GM12892 (cell line): Measurements from ENCODE around the gene NIPSNAP3A.

Source experiments
- DNase-seq: peaks from one replicate; pipeline ENCODE4 v3.0.0; 2011; ENCODE audit not compliant: insufficient read length
- FAIRE-seq: peaks from 2 replicates; lab custom pipeline; 2011; peaks lifted over from hg19 to GRCh38; lab: Jason Lieb, UNC
- POLR2A ChIP-seq: IDR thresholded peaks from 2 replicates; pipeline ENCODE4 v1.6.1; 2011; ENCODE audit warnings: low read depth, low read length, control low read depth
- POLR2AphosphoS5 ChIP-seq: IDR thresholded peaks from 2 replicates; pipeline ENCODE4 v1.6.1; 2011; ENCODE audit warnings: low read depth, low read length, control low read depth
- TAF1 ChIP-seq: IDR thresholded peaks from 2 replicates; pipeline ENCODE4 v1.6.1; 2011; ENCODE audit warnings: low read depth, mild to moderate bottlenecking, control low read depth, low read length, borderline replicate concordance

The NIPSNAP3A gene

GRCh38 chr9:104795082-104795481 lies 47.6 kb downstream of the NIPSNAP3A start:
- DNase-seq (no peak), FAIRE-seq (no peak)
- TF ChIP-seq POLR2A (no peak), POLR2AphosphoS5 (no peak), TAF1 (no peak)

- FAIRE-seq = no peak
- no peak for DNase-seq
- TF ChIP-seq TAF1 = no peak
- no peak for TF ChIP-seq POLR2A
- no peak for TF ChIP-seq POLR2AphosphoS5
Measured at GRCh38 chr9:104795857-104796256, 48.4 kb downstream of the NIPSNAP3A start.

GRCh38 chr9:104798209-104798995 lies 50.9 kb downstream of the NIPSNAP3A start:
- DNase-seq (no peak), FAIRE-seq (no peak)
- TF ChIP-seq POLR2A = no peak
- no peak for TF ChIP-seq TAF1
- TF ChIP-seq POLR2AphosphoS5 = no peak

DNA sequence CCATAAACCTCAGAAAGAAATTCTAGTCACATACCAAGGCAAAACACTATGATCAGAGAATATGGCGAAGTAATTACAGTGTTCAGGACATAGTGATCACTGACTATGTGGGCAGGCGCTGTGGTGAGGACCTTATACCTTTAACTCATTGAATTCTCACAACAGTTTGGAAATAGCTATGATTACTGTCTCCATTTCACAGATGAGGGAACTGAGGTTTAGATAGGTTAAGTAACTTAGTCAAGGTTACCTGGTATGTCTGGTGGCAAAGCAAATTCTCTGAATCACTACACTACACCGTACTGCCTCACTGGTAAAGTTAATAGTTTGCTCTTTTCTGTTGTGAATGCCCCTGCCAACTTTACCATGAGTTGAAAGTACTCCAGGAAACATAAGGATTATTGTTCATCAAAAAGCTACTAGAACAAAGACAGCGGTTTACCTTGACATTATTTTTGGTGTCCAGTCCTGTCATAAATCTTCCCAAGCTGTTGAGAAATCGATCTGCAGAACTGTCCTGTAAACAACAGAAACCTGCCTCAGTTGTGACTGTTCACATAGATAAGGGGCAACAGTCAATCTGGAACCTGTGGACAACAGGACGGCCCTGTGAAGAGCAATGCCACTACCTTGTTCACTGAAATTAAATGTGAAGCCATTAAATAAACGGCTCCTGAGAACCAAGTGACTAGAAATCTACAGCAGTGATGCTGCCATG lies 52.7 kb downstream of the NIPSNAP3A start:
- FAIRE-seq (no peak), DNase-seq (no peak)
- TF ChIP-seq POLR2AphosphoS5 = no peak
- no peak for TF ChIP-seq TAF1
- no peak for TF ChIP-seq POLR2A

DNA sequence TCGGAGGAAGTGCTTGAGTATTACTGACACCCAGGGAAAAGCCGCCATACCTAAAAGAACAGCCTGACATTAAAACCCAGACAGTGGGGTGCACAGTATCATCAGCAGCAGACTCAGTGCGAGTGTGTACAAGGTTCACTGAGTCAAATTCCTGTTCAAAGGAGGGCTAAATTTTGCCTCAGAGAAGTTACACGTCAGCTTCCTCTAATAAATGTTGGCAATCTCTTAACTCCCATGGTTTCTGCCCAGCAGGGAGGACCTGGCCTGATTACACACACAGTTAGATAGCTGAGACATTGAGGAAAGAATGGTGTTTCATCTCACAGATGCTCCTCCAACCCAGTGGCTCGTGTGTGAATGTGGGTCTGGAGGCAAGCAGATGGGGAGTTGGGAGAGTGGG lies 54.6 kb downstream of the NIPSNAP3A start:
- TF ChIP-seq POLR2AphosphoS5 (no peak), POLR2A (no peak), TAF1 (no peak)
- no peak for FAIRE-seq

DNA sequence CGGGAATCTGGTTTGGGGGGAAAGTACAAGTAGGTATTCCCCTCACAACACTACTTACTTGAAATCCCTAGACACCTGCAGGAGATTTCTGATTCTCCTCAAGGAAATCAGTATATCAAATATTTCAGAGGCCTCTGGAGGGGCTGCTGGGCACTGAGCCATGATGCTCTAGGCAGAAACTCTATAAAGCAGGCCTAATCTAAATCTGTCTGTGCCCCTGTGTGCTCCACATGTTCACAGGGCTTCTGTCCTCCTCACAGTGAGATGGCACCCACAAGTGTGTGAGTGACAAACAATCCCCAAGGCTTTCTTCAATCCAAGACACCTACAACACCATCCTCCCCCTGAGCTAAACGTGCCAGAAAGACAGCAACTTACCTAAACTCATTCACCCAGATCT lies 55.4 kb downstream of the NIPSNAP3A start:
- DNase-seq = no peak
- FAIRE-seq = no peak
- no peak for TF ChIP-seq TAF1
- no peak for TF ChIP-seq POLR2A
- no peak for TF ChIP-seq POLR2AphosphoS5

More for the DNA sequence above, 54.6 kb downstream of the NIPSNAP3A start:
- no peak for DNase-seq

- DNase-seq (no peak), FAIRE-seq (no peak)
- TF ChIP-seq POLR2A (no peak), POLR2AphosphoS5 (no peak), TAF1 (no peak)
Measured at GRCh38 chr9:104805441-104805840, 58.0 kb downstream of the NIPSNAP3A start.

GRCh38 chr9:104808035-104808614 lies 60.6 kb downstream of the NIPSNAP3A start:
- no peak for DNase-seq
- TF ChIP-seq POLR2AphosphoS5 = no peak
- no peak for TF ChIP-seq POLR2A
- TF ChIP-seq TAF1 = no peak
- no peak for FAIRE-seq
